Adrenal gland (tissue), 5 donors: Measurements from ENCODE around the gene CCDC122.

Experiments
- POLR2A ChIP-seq, 2 donors: fragments of 450-650 bp; IDR thresholded peaks; one replicate each; pipeline ENCODE4 v1.6.1; 2017; ENCODE audit warnings: antibody characterized with exemption in 2 of 2, mild to moderate bottlenecking in 2 of 2, moderate library complexity in 1 of 2
- TF ChIP-seq, protein P1 (sequence below), 6 experiments: fragments of 450-650 bp in 4 of 6; fragments of 200-600 bp in 2 of 6; sonication (generic) in 1 of 6; IDR thresholded peaks; 1 replicate in 5 of 6; 2 replicates in 1 of 6; pipeline versions ENCODE4 v1.5.1 to v1.8.0; 2016 to 2021; ENCODE audit warnings: antibody characterized with exemption in 6 of 6, mild to moderate bottlenecking in 2 of 6, moderate library complexity in 1 of 6
- donor health status: DM: no; HTN: no; CAD: no.

DNA sequence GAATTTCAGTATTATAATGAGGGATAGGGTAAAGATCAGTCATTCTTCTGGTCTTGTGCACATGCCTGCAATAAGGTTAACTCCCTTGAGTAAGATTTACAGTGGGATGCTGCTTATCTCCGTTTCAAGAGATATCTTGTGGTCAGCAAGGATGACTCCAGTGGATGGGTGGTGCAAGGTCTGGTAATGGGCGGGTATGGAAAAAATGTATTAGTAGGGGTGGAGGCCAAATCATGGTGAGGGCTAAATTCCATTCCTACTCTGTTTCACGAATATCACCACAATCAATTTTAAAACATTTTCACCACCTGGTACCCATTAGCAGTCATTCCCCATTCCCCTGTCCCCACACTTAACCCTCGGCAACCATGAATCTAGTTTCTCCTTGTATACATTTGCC lies 40.6 kb downstream of the CCDC122 start:
- TF ChIP-seq, protein P1, sequence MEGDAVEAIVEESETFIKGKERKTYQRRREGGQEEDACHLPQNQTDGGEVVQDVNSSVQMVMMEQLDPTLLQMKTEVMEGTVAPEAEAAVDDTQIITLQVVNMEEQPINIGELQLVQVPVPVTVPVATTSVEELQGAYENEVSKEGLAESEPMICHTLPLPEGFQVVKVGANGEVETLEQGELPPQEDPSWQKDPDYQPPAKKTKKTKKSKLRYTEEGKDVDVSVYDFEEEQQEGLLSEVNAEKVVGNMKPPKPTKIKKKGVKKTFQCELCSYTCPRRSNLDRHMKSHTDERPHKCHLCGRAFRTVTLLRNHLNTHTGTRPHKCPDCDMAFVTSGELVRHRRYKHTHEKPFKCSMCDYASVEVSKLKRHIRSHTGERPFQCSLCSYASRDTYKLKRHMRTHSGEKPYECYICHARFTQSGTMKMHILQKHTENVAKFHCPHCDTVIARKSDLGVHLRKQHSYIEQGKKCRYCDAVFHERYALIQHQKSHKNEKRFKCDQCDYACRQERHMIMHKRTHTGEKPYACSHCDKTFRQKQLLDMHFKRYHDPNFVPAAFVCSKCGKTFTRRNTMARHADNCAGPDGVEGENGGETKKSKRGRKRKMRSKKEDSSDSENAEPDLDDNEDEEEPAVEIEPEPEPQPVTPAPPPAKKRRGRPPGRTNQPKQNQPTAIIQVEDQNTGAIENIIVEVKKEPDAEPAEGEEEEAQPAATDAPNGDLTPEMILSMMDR (IDR thresholded peaks at IDR 0.05): no peak
- TF ChIP-seq POLR2A (IDR thresholded peaks at IDR 0.05): no peak
